Lower lobe of right lung (tissue), 2 donors: Measurements from ENCODE around the gene FAM124A. TPM values are rescaled to one million over a fixed set of nuclear protein-coding genes. Genes with fewer than 3 reads are reported as not detected.

Experiments
- ATAC-seq, 2 donors: fragments of 200-7000 bp; cut with Tn5 transposase; one replicate each; pipeline ENCODE4 v1.9.1; 2020 to 2022; ENCODE audit warnings: mild to moderate bottlenecking in 2 of 2, moderate library complexity in 2 of 2
- DNase-seq: peaks from one replicate; pipeline ENCODE4 v3.0.0-alpha.2; 2020
- H3K27ac ChIP-seq: fragments of 200-600 bp; one replicate; pipeline ENCODE4 v1.8.0; 2022
- H3K27me3 ChIP-seq: fragments of 200-600 bp; one replicate; pipeline ENCODE4 v1.8.0; 2022; ENCODE audit warnings: low read depth
- H3K36me3 ChIP-seq: fragments of 200-600 bp; one replicate; pipeline ENCODE4 v1.8.0; 2022; ENCODE audit warnings: mild to moderate bottlenecking
- H3K4me1 ChIP-seq: fragments of 200-600 bp; one replicate; pipeline ENCODE4 v1.8.0; 2022
- H3K4me3 ChIP-seq: fragments of 200-600 bp; one replicate; pipeline ENCODE4 v1.8.0; 2022; ENCODE audit warnings: mild to moderate bottlenecking
- H3K9me3 ChIP-seq: fragments of 200-600 bp; one replicate; pipeline ENCODE4 v1.8.0; 2022
- CTCF ChIP-seq: fragments of 200-600 bp; IDR thresholded peaks from one replicate; pipeline ENCODE4 v1.8.0; 2022; ENCODE audit warnings: antibody characterized with exemption, mild to moderate bottlenecking
- intact Hi-C: fragments of 100-400 bp; cut with DNase I; formaldehyde crosslinking; loops from one replicate; pipeline ENCODE4 v1.11.0; 2022
- total RNA-seq: library from RNA; stranded (reverse); fragmentation: NEBNext Ultra II Directional; extraction: Animal tissue kit (Norgen Biotek cat#: 25700); gene quantifications from one replicate; pipeline ENCODE4 v1.2.1, GENCODE V29; 2021
- donor health status: DM: no; HTN: yes; CAD: no; lungs with severe emphysema.

The FAM124A gene
- total RNA-seq, 1 donor from 2014 or later: 4.1 TPM

- no peaks in the 10 kb centered on the region for H3K36me3 ChIP-seq
- H3K9me3 ChIP-seq: no peaks in the 10 kb centered on the region
- H3K4me1 ChIP-seq: no peaks in the 10 kb centered on the region
- no peak overlapping the region for H3K27ac ChIP-seq
- ATAC-seq: no peak
- H3K27me3 ChIP-seq: no peaks in the 10 kb centered on the region
- no peak overlapping the region for H3K4me3 ChIP-seq
- TF ChIP-seq CTCF: no peak
- intact Hi-C loops: no loop called here
- no peak for DNase-seq
Measured at GRCh38 chr13:51269039-51269438, 46.8 kb downstream of the FAM124A start.

- intact Hi-C loops: no loop called here
- TF ChIP-seq CTCF: no peak
- no peaks in the 10 kb centered on the region for H3K27me3 ChIP-seq
- no peak overlapping the region for H3K27ac ChIP-seq
- ATAC-seq: no peak
- H3K9me3 ChIP-seq: no peaks in the 10 kb centered on the region
- no peaks in the 10 kb centered on the region for H3K36me3 ChIP-seq
- DNase-seq: no peak
- no peak overlapping the region for H3K4me3 ChIP-seq
- H3K4me1 ChIP-seq: no peaks in the 10 kb centered on the region
Measured at GRCh38 chr13:51270623-51271415, 48.6 kb downstream of the FAM124A start.

GRCh38 chr13:51271528-51272085 lies 49.4 kb downstream of the FAM124A start:
- DNase-seq (no peak), ATAC-seq (no peak)
- Histone ChIP-seq H3K36me3 (no peaks in the 10 kb centered on the region), H3K27ac (no peak overlapping the region), H3K4me3 (no peak overlapping the region), H3K9me3 (no peaks in the 10 kb centered on the region), H3K27me3 (no peaks in the 10 kb centered on the region), H3K4me1 (no peaks in the 10 kb centered on the region)
- no peak for TF ChIP-seq CTCF
- intact Hi-C loops: no loop called here

- no peak for TF ChIP-seq CTCF
- H3K27ac ChIP-seq: no peak overlapping the region
- no peaks in the 10 kb centered on the region for H3K9me3 ChIP-seq
- ATAC-seq (no peak), DNase-seq (no peak)
- no peaks in the 10 kb centered on the region for H3K36me3 ChIP-seq
- H3K27me3 ChIP-seq: no peaks in the 10 kb centered on the region
- intact Hi-C loops: no loop called here
- H3K4me3 ChIP-seq: no peak overlapping the region
- H3K4me1 ChIP-seq: no peaks in the 10 kb centered on the region
Measured at GRCh38 chr13:51275101-51275500, 52.9 kb downstream of the FAM124A start.

- intact Hi-C loops: no loop called here
- Histone ChIP-seq H3K9me3 (no peaks in the 10 kb centered on the region), H3K27ac (no peak overlapping the region), H3K4me3 (no peak overlapping the region), H3K4me1 (no peaks in the 10 kb centered on the region), H3K27me3 (no peaks in the 10 kb centered on the region), H3K36me3 (no peaks in the 10 kb centered on the region)
- TF ChIP-seq CTCF: no peak
- ATAC-seq: no peak
- no peak for DNase-seq
Measured at GRCh38 chr13:51276636-51277035, 54.4 kb downstream of the FAM124A start.
